Nephron (organoid): Measurements from ENCODE around the gene FGFR1OP2.

Experiments used
- H3K27ac Mint-ChIP-seq, 3 experiments: 2 replicates each; pipeline ENCODE4 v1.8.0; 2020; ENCODE audit warnings: mixed read lengths in 3 of 3, mild to moderate bottlenecking in 2 of 3, moderate library complexity in 1 of 3
- H3K27me3 Mint-ChIP-seq: 2 replicates; pipeline ENCODE4 v1.8.0; 2021; ENCODE audit warnings: low read depth, mild to moderate bottlenecking, moderate library complexity, mixed read lengths
- H3K36me3 Mint-ChIP-seq: 2 replicates; pipeline ENCODE4 v1.8.0; 2020; ENCODE audit warnings: low read depth, mixed read lengths
- H3K4me1 Mint-ChIP-seq: 2 replicates; pipeline ENCODE4 v1.8.0; 2020; ENCODE audit warnings: mixed read lengths
- H3K4me3 Mint-ChIP-seq, 3 experiments: 2 replicates each; pipeline ENCODE4 v1.8.0; 2020; ENCODE audit warnings: mild to moderate bottlenecking in 3 of 3, mixed read lengths in 3 of 3, moderate library complexity in 2 of 3
- H3K9me3 Mint-ChIP-seq: 2 replicates; pipeline ENCODE4 v1.8.0; 2020; ENCODE audit warnings: mixed read lengths
- TF ChIP-seq, protein P1 (sequence below), 3 experiments: fragments of 200-600 bp; sonication (generic); IDR thresholded peaks; one replicate each; pipeline ENCODE4 v1.5.0; 2021; ENCODE audit warnings: antibody characterized with exemption in 3 of 3; ENCODE audit not compliant: unreplicated experiment in 3 of 3

FGFR1OP2 gene

DNA sequence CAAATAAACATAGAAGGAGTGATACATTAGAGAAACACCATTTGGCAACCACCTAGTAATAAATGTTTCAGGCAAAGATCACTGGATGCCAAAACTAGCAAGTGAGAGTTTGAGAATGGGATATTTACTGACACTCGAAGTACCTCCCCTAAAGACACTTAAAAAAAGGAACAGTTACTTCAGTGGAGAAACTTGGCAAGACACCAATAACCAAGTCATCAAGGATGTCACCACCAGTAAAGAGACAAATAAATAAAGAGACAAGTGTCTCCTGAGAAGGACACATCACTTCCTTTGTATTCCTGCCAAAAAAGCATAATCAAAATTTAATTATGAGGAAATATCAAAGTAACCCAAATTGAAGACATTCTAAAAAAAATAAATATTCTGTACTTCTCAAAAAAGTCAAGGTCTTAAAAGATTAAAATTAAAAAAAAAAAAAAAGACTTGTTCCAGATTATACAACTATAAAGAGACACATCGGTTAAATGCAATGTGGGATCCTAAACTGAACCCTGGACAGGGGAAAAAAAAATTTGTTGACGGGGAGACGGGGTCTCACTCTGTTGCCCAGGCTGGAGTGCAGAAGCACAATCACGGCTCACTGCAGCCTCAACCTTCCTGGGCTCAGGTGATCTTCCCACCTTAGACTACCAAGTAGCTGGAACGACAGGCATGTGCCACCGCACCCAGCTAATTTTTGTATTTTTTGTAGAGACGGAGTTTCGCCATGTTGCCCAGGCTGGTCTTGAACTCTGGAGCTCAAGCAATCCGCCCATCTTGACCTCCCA, 49.6 kb downstream of the FGFR1OP2 start:
- Mint-ChIP-seq H3K4me1 (no peaks in the 10 kb centered on the region), H3K36me3 (peaks cover 51% of the 10 kb centered on the region), H3K9me3 (no peaks in the 10 kb centered on the region), H3K4me3 (no peak overlapping the region), H3K27me3 (no peaks in the 10 kb centered on the region), H3K27ac (no peak overlapping the region)
- TF ChIP-seq, protein P1, sequence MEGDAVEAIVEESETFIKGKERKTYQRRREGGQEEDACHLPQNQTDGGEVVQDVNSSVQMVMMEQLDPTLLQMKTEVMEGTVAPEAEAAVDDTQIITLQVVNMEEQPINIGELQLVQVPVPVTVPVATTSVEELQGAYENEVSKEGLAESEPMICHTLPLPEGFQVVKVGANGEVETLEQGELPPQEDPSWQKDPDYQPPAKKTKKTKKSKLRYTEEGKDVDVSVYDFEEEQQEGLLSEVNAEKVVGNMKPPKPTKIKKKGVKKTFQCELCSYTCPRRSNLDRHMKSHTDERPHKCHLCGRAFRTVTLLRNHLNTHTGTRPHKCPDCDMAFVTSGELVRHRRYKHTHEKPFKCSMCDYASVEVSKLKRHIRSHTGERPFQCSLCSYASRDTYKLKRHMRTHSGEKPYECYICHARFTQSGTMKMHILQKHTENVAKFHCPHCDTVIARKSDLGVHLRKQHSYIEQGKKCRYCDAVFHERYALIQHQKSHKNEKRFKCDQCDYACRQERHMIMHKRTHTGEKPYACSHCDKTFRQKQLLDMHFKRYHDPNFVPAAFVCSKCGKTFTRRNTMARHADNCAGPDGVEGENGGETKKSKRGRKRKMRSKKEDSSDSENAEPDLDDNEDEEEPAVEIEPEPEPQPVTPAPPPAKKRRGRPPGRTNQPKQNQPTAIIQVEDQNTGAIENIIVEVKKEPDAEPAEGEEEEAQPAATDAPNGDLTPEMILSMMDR (IDR thresholded peaks at IDR 0.05; ENCODE audit: unreplicated experiment in 3 of 3), result no peak

DNA sequence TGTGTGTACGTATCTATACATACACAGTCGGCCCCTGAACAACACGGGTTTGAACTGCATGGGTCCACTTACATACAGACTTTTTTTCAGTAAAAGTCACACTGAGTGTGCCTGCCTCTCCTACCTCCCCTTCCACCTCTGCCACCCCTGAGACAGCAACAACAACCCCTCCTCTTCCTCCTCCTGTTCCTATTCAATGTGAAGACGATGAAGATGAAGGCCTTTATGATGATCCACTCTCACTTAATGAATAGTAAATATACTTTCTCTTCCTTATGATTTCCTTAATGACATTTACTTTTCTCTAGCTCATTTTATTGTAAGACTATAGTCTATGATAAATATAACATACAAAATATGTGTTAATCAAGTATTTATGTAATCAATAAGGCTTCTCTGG, 50.4 kb downstream of the FGFR1OP2 start:
- TF ChIP-seq, protein P1 (IDR thresholded peaks at IDR 0.05; ENCODE audit: unreplicated experiment in 3 of 3), result no peak
- H3K9me3 Mint-ChIP-seq, result no peaks in the 10 kb centered on the region
- no peak overlapping the region for H3K27ac Mint-ChIP-seq

DNA sequence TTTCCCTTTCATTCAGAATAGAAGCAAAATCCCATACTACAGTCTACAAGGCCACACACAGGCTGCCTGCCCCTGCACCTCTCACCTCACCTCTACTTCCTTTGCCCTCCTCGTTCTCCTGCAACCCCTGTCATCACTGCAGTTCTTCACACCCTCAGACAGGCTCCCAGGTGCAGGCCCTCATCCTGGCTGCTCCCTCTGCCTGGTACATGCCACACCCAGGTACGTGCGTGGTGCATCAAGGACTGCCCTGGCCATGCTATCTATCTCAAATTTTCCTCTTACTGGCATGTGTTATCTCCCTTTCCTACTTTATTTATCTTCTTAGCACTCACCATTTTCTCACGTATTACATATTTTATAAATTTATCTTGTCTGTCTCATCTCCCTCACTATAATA, 51.6 kb downstream of the FGFR1OP2 start:
- H3K4me3 Mint-ChIP-seq, result no peak overlapping the region
- TF ChIP-seq, protein P1 (IDR thresholded peaks at IDR 0.05; ENCODE audit: unreplicated experiment in 3 of 3), result no peak
- no peaks in the 10 kb centered on the region for H3K27me3 Mint-ChIP-seq
- peaks cover 45% of the 10 kb centered on the region for H3K36me3 Mint-ChIP-seq
- H3K27ac Mint-ChIP-seq, result peak overlapping the region in 1 of 3 experiments; percentile 16
- H3K9me3 Mint-ChIP-seq, result no peaks in the 10 kb centered on the region
- no peaks in the 10 kb centered on the region for H3K4me1 Mint-ChIP-seq

More for the DNA sequence above, 50.4 kb downstream of the FGFR1OP2 start:
- no peak overlapping the region for H3K4me3 Mint-ChIP-seq
- H3K27me3 Mint-ChIP-seq, result no peaks in the 10 kb centered on the region
- H3K36me3 Mint-ChIP-seq, result peaks cover 52% of the 10 kb centered on the region
- H3K4me1 Mint-ChIP-seq, result no peaks in the 10 kb centered on the region

DNA sequence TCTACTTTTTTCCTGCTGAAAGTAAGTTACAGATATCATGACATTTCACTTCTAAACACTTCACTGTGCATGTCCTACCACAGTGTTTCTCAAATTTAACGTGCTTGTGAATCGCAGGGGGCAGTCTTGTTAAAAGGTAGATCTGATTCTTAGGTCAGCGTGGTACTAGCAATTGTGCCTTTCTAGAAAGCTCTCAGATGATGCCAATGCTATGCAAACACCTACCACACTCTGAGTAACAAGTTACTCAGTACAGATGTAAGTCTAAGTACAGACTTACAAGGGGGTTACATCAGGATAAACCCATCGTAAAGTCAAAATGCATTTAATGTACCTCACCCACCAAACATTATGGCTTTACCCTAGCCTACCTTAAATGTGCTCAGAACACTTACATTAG, 53.6 kb downstream of the FGFR1OP2 start:
- H3K4me3 Mint-ChIP-seq, result no peak overlapping the region
- H3K4me1 Mint-ChIP-seq, result no peaks in the 10 kb centered on the region
- TF ChIP-seq, protein P1 (IDR thresholded peaks at IDR 0.05; ENCODE audit: unreplicated experiment in 3 of 3), result no peak
- H3K36me3 Mint-ChIP-seq, result peaks cover 39% of the 10 kb centered on the region
- peak overlapping the region in 1 of 3 experiments; percentile 21 for H3K27ac Mint-ChIP-seq
- H3K27me3 Mint-ChIP-seq, result no peaks in the 10 kb centered on the region
- H3K9me3 Mint-ChIP-seq, result no peaks in the 10 kb centered on the region

DNA sequence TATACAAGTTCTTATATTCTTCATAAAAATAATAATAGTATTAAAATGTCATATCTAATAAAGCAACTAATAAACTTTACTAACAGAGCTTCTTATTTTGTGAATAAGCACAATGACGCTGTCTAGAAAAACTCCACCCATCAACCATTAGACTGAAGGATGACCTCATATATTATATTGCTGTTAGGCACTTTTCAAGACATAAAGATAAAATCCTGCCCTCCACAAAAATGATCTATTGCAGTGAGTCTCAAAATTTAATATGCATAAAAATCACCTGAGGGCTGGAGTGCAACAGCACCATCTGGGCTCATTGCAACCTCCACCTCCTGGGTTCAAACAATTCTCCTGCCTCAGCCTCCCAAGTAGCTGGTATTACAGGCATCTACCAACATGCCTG, 55.8 kb downstream of the FGFR1OP2 start:
- peaks cover 33% of the 10 kb centered on the region for H3K36me3 Mint-ChIP-seq
- TF ChIP-seq, protein P1 (IDR thresholded peaks at IDR 0.05; ENCODE audit: unreplicated experiment in 3 of 3), result no peak
- H3K27me3 Mint-ChIP-seq, result no peaks in the 10 kb centered on the region
- no peaks in the 10 kb centered on the region for H3K4me1 Mint-ChIP-seq
- no peak overlapping the region for H3K4me3 Mint-ChIP-seq
- H3K27ac Mint-ChIP-seq, result no peak overlapping the region
- no peaks in the 10 kb centered on the region for H3K9me3 Mint-ChIP-seq

DNA sequence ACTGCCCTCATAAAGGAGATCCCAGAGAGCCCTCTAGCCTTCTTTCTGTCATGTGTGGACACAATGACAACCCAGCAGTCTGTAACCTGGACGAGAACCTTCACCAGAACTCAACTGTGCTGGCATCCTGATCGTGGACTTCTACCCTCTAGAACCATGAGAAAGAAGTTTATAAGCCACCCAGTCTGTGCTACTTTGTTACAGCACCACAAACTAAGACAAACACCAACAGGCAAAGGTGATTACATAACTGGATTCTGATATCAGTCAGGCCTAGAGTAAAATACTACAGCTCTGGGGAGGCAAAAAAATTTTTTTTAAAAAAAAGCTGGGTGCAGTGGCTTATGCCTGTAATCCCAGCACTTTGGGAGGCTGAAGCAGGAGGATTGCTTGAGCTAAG, 57.4 kb downstream of the FGFR1OP2 start:
- Mint-ChIP-seq H3K9me3 (no peaks in the 10 kb centered on the region), H3K36me3 (peaks cover 29% of the 10 kb centered on the region), H3K4me3 (no peak overlapping the region), H3K4me1 (no peaks in the 10 kb centered on the region), H3K27ac (no peak overlapping the region), H3K27me3 (no peaks in the 10 kb centered on the region)
- TF ChIP-seq, protein P1 (IDR thresholded peaks at IDR 0.05; ENCODE audit: unreplicated experiment in 3 of 3), result no peak
